ENCODE results near the gene PUSL1. TPM values are rescaled to one million over a fixed set of nuclear protein-coding genes. Genes with fewer than 3 reads are reported as not detected.
A peak's percentile ranks its signal among the peaks of the same experiment; 100 is the strongest.

Gene PUSL1
- total RNA-seq, 6 experiments from 2014 or later = 5.6 to 21.6 (median 8.4) TPM

GRCh38 chr1:1274931-1275431, 33.4 kb upstream of the PUSL1 start:
- Histone ChIP-seq H3K36me3 (no peaks in the 10 kb centered on the region), H3K27me3 (no peaks in the 10 kb centered on the region), H3K4me3 (peak overlapping the region in 1 of 3 donors; percentile 82), H3K27ac (no peak overlapping the region), H3K4me1 (peaks cover 0 to 22% (median 10%) of the 10 kb centered on the region in 4 donors), H3K9me3 (no peaks in the 10 kb centered on the region)
- intact Hi-C loops (cut with DNase I) = no loop called here
- no peak for TF ChIP-seq POLR2A (IDR thresholded peaks at IDR 0.05)
- TF ChIP-seq, protein P1, sequence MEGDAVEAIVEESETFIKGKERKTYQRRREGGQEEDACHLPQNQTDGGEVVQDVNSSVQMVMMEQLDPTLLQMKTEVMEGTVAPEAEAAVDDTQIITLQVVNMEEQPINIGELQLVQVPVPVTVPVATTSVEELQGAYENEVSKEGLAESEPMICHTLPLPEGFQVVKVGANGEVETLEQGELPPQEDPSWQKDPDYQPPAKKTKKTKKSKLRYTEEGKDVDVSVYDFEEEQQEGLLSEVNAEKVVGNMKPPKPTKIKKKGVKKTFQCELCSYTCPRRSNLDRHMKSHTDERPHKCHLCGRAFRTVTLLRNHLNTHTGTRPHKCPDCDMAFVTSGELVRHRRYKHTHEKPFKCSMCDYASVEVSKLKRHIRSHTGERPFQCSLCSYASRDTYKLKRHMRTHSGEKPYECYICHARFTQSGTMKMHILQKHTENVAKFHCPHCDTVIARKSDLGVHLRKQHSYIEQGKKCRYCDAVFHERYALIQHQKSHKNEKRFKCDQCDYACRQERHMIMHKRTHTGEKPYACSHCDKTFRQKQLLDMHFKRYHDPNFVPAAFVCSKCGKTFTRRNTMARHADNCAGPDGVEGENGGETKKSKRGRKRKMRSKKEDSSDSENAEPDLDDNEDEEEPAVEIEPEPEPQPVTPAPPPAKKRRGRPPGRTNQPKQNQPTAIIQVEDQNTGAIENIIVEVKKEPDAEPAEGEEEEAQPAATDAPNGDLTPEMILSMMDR (IDR thresholded peaks at IDR 0.05) = no peak
- 93% methylated on average over 3 of the region's 15 CpGs for WGBS (ENCODE audit: insufficient coverage, low coverage, low lambda C conversion rate, missing lambda C conversion rate)
- DNase-seq (peak in 2 of 3 donors; percentile 48 to 52), ATAC-seq (no peak)

GRCh38 chr1:1275836-1276235, 32.6 kb upstream of the PUSL1 start:
- TF ChIP-seq POLR2A (IDR thresholded peaks at IDR 0.05) = no peak
- TF ChIP-seq, protein P1 (IDR thresholded peaks at IDR 0.05) = no peak
- Histone ChIP-seq H3K4me3 (no peak overlapping the region), H3K27me3 (no peaks in the 10 kb centered on the region), H3K27ac (no peak overlapping the region), H3K4me1 (peaks cover 0 to 18% (median 10%) of the 10 kb centered on the region in 4 donors), H3K36me3 (no peaks in the 10 kb centered on the region), H3K9me3 (no peaks in the 10 kb centered on the region)
- DNase-seq (no peak), ATAC-seq (no peak)
- 81% methylated on average over 8 of the region's 9 CpGs for WGBS (ENCODE audit: insufficient coverage, low coverage, low lambda C conversion rate, missing lambda C conversion rate)
- intact Hi-C loops (cut with DNase I) = no loop called here

- no peak overlapping the region for H3K27ac ChIP-seq
- no peak for TF ChIP-seq POLR2A (IDR thresholded peaks at IDR 0.05)
- TF ChIP-seq, protein P1 (IDR thresholded peaks at IDR 0.05) = no peak
- 65% methylated on average over 12 of the region's 13 CpGs for WGBS (ENCODE audit: insufficient coverage, low coverage, low lambda C conversion rate, missing lambda C conversion rate)
Measured at GRCh38 chr1:1278620-1279019, 29.8 kb upstream of the PUSL1 start.

DNA sequence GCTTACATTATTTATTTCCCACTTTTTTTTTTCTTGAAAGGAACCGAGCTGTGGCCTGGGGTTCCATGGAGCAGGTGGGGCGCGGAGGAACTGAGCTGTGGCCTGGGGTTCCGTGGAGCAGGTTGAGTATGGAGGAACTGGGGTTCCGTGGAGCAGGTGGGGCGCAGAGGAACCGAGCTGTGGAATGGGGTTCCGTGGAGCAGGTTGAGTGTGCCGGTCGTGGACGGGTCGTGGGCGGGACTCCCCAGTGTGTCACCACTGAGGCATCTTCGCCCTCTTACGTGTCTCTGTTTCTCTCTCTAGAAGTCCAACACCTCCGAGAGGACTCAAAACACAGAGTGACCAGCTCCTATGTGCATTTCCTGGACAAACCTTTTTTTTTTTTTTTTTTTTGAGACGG, 29.4 kb upstream of the PUSL1 start:
- peaks cover 0 to 15% (median 6%) of the 10 kb centered on the region in 4 donors for H3K4me1 ChIP-seq
- no peak for ATAC-seq
- WGBS (ENCODE audit: insufficient coverage, low coverage, low lambda C conversion rate, missing lambda C conversion rate) = 95% methylated on average over 15 of the region's 17 CpGs
- no peak overlapping the region for H3K27ac ChIP-seq
- H3K4me3 ChIP-seq = no peak overlapping the region
- no peaks in the 10 kb centered on the region for H3K36me3 ChIP-seq
- H3K9me3 ChIP-seq = no peaks in the 10 kb centered on the region
- no peak for TF ChIP-seq POLR2A (IDR thresholded peaks at IDR 0.05)
- TF ChIP-seq, protein P1 (IDR thresholded peaks at IDR 0.05) = no peak
- DNase-seq = no peak
- intact Hi-C loops (cut with DNase I) = no loop called here
- no peaks in the 10 kb centered on the region for H3K27me3 ChIP-seq

More at GRCh38 chr1:1278620-1279019, 29.8 kb upstream of the PUSL1 start:
- Histone ChIP-seq H3K9me3 (no peaks in the 10 kb centered on the region), H3K4me1 (peaks cover 0 to 15% (median 6%) of the 10 kb centered on the region in 4 donors), H3K36me3 (no peaks in the 10 kb centered on the region), H3K27me3 (no peaks in the 10 kb centered on the region), H3K4me3 (no peak overlapping the region)
- ATAC-seq (no peak), DNase-seq (no peak)
- intact Hi-C loops (cut with DNase I) = no loop called here

Data from right lobe of liver (tissue), 6 donors.